22Rv1 (cell line): ENCODE results near the gene HCN3.

Source experiments
- CTCF ChIP-seq: fragments of 450-650 bp; IDR thresholded peaks from 2 replicates; pipeline ENCODE4 v1.5.1; 2017; ENCODE audit warnings: mild to moderate bottlenecking
- ZFX ChIP-seq: fragments of 450-650 bp; IDR thresholded peaks from 2 replicates; pipeline ENCODE4 v1.6.1; 2017; ENCODE audit warnings: antibody characterized with exemption, borderline replicate concordance

GRCh38 chr1:155278689-155279160, 1.5 kb downstream of the HCN3 start:
- TF ChIP-seq CTCF: no peak
- no peak for TF ChIP-seq ZFX
